ENCODE results near the gene GTF2IRD1.
"Not testable (repeated sequence)": the region's sequence is repeated elsewhere in the genome, so short reads cannot be mapped to it uniquely, and the experiment has no call there.

Gene GTF2IRD1

GRCh38 chr7:74606909-74607510 lies 153.3 kb downstream of the GTF2IRD1 start:
- DNase-seq, result no peak

GRCh38 chr7:74612015-74612829 lies 158.5 kb downstream of the GTF2IRD1 start:
- no peak for DNase-seq

GRCh38 chr7:74615933-74616780 lies 162.5 kb downstream of the GTF2IRD1 start:
- no peak for DNase-seq

GRCh38 chr7:74617180-74617744 lies 163.6 kb downstream of the GTF2IRD1 start:
- DNase-seq, result no peak

- no peak for DNase-seq
These were observed 165.6 kb downstream of the GTF2IRD1 start for GRCh38 chr7:74619235-74619860.

- no peak for DNase-seq
These were observed 168.6 kb downstream of the GTF2IRD1 start for GRCh38 chr7:74622228-74622749.

- DNase-seq, result no peak
These were observed 169.4 kb downstream of the GTF2IRD1 start for GRCh38 chr7:74623135-74623534.

GRCh38 chr7:74625446-74625845 lies 171.7 kb downstream of the GTF2IRD1 start:
- no peak for DNase-seq

GRCh38 chr7:74627661-74628411 lies 174.1 kb downstream of the GTF2IRD1 start:
- DNase-seq, result no peak

GRCh38 chr7:74632505-74632904 lies 178.8 kb downstream of the GTF2IRD1 start:
- no peak for DNase-seq

GRCh38 chr7:74633451-74633921 lies 179.8 kb downstream of the GTF2IRD1 start:
- DNase-seq, result no peak

- DNase-seq, result no peak
These were observed 184.0 kb downstream of the GTF2IRD1 start for GRCh38 chr7:74637745-74638144.

- peak; percentile 52 for DNase-seq
These were observed 196.3 kb downstream of the GTF2IRD1 start for GRCh38 chr7:74650055-74650454.

- DNase-seq, result not testable (repeated sequence)
These were observed 196.9 kb downstream of the GTF2IRD1 start for GRCh38 chr7:74650493-74651132.

GRCh38 chr7:74651133-74651504 lies 197.4 kb downstream of the GTF2IRD1 start:
- DNase-seq, result not testable (repeated sequence)

All from central memory CD4-positive, alpha-beta T cell (primary cell).